HG03045 (cell line): ENCODE data around the gene PRPF6.
"Not testable (repeated sequence)": the region's sequence is repeated elsewhere in the genome, so short reads cannot be mapped to it uniquely, and the experiment has no call there.

Experiments used
- ATAC-seq: cut with Tn5 transposase; IDR thresholded peaks from one replicate; pipeline ENCODE4 v1.9.1; 2021; ENCODE audit warnings: mild to moderate bottlenecking, moderate library complexity; ENCODE audit not compliant: unreplicated experiment

Gene PRPF6

DNA sequence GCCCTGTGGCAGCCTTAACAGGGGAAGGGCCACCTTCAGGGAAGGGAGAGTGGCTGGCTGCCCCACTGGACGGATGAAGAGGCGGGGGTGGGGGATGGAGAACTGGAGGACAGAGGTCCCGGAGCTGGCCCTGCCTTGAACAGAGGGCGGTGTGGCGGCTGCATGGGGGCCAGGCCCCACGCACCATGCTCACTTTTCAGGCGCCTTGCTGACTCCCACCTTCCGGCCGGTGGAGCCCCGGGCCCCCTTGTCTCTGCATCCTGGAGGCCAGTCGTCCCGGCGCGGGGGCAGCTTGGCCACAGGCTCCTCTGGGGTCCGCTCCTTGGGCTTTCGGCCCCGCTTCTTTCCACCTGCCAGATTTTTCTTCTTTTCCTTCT is 21.2 kb upstream of the PRPF6 start:
- ATAC-seq, result no peak

DNA sequence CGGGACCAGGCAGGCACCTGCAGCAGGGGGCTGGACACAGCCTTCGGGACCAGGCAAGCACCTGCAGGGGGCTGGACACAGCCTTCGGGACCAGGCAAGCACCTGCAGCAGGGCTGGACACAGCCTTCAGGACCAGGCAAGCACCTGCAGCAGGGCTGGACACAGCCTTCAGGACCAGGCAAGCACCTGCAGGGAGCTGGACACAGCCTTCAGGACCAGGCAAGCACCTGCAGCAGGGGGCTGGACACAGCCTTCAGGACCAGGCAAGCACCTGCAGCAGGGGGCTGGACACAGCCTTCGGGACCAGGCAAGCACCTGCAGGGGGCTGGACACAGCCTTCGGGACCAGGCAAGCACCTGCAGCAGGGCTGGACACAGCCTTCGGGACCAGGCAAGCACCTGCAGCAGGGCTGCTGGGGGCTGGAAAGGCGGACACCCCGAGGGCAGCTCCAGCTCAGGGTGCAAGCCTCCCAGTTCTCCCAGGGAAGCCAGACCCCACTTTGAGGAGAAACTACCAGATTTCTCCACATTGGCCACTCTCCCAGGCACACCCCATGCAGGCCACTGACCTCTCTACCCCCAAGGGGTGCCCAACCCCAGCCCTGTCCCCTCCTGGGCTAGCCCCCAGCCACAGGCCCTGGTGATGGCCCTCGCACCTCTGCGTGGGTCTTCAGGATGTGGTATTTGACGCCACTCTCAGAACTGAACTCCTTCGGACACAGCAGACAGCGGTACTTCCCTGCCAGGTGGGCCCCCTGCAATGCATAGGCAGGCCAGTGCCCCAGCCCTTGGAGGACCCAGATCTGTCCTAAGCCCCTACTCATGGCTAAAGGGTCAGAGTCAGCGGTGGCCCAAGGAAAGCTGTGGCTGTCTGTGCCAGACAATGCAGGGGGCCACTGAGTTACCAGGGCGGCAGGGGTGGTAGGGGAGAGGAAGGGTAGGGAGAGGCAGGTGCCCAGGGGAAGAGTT is 20.0 kb upstream of the PRPF6 start:
- not testable (repeated sequence) for ATAC-seq

DNA sequence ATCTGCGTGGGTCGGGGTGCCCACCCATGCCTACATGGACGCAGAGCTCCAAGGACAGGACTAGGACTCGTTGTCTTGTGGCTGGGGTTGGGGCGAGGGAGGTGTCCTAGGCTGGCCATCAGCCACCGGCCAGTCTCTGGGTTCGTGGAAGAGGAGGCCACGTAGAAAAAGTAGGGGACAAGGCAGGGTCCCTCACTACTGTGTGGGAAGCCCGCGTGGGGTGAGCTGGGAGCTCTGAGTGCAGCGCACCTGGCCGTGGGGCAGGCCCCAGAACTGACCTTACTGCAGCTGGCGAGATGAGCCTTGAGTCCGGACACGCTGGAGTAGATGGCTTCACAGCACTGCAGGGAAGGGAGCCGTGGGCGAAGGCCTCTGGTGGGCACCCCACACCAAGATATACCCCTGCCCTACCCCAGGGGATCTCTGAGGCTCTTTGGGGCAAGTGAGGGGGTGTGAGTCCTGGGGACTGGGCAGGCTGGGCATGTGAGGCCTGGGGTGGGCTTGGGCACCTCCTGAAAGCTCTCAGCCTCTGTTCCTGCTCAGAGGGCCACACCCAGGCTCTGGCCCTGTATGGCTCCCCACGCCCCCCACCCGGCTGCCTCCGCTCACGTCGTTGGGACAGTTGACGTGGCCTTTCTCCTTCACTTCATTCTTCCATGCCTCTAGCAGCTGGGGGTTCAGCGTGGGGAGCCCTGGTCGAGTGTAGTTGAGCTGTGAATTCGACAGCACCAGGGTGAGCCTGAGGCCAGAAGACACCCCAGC is 19.1 kb upstream of the PRPF6 start:
- no peak for ATAC-seq

DNA sequence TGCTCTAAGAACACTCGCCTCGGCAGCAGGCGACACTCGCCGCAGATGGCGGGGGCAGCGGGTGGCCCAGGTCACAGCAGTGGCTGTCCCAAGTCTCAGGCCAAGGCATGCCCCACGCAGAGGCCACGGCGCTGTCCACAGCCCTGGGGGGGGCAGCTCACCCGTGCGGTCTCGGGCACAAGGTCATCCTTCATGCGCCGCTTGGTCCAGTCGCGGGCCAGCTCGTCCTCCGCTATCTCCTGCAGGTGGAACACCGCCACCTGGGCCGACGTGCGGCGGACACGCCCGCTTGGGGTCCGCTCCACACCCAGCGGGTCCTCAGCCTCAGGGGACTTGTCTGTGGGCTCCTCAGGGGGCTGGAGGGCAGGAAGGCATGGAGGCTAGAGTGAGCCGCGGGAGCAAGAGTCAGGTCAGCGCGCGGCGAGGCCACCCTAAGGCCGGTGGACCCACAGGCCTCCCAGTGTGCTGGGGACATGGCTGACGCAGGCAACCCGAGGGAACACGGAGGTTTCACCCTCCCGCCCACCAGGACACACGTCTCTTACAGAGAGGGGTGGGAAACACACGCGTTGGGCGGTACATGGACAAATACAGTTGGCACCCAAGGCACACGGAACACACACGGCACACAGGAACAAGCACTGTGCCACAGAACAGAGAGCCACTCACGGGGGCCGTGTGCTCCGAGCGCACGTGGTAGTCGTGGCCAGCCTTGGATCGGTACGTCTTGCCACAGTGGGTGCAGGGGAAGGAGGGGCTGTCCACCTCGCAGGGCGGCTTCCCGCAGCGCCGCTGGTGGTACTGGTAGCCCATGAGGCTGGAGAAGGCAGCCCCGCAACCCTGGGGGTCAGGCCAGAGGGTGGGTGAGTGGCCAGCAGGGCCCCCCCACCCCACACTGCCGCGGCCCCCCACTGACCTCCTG is 18.2 kb upstream of the PRPF6 start:
- ATAC-seq, result no peak

DNA sequence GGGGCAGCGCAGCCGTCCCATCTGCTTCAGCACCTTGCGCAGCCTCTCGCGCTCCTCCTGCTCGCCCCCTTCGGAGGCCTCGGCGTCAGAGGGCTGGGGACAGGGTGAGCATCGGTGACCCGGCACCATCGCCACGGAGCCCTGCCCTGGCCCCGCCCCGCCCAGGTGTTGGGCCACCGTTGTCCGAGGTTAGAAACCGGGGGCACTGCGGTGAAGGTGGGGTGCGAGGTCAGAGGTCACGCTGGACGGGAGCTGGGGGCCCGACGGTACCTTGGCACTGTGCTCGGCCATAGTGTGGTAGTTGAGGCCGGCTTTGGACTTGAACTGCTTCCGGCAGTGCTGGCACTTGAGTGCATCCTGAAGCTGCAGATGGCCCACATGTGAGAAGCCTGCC is 17.6 kb upstream of the PRPF6 start:
- no peak for ATAC-seq

DNA sequence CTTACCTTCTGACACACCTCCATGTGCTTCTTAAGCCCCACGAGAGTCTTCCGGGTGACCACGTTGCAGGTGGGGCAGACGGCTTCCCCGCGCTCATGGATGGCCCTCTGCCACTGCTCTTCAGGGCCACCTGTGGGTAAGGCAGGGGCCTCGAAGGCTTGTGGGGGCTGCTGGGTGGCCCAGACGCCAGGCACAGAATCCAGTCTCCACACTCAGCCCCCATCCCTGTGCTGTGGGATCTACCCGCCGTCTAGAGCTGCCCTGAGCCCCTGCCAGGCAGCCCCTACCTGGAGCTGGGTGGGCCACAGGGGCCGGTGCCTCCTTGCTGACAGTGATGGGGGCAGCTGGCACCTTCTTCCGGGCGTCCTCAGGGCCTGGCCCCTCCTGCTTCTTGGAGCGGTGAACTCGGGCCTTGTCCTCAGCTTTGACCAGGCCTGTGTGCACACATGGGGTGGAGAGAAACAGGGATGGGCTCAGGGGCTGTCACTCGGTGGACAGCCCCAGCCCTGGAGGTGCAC is 17.1 kb upstream of the PRPF6 start:
- ATAC-seq, result no peak

DNA sequence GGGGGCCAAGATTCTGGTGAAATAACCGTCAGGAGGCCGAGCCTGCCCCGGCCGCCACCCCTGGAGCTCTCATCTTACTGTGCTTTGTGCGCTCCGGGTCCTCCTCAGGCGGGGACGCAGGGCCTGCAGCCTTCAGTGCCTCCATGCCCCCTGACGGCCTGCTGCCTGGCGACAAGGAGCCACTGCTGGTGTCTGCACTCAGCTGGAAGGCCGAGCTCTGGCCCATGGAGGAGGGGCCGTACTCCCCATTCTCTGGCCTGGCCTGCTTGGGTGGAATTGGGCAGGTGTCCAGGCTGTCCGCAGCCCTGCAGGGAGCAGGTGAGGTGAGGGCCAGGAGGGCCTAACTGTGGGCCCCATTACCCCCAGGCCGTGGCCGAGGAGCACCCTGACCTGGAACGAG is 16.5 kb upstream of the PRPF6 start:
- ATAC-seq, result no peak

DNA sequence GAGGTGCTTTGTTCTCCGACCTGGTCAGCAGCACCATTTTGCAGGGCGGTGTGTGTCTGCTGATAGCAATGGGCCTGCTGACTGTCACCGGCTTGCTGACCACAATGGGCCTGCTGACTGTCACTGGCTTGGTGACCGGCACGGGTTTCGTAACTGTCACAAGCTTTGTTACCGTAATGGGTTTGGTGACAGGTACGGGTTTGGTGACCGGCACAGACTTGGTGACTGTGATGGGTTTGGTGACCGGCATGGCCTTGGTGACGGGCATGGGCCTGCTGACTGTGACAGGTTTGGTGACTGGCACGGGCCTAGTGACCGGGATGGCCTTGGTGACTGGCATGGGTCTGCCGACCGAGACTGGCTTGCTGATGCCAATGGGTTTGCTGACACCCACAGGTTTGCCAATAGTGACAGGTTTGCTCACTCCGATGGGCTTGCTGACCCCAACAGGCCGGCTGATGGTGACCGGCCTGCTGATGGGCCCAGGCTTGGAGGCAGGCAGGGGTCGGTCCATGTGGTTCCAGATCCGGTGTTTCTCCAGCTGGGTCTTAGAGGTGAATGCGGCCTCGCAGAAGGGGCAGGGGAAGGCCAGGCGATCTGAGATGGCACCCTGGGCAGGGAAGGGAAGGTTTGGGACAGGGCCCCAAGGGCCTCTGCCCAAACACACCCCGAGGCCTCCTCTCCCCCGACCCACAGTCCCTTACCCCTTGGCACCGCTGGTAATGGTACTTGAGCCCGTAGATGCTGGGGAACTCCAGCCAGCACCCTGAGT is 14.6 kb upstream of the PRPF6 start:
- ATAC-seq, result no peak

DNA sequence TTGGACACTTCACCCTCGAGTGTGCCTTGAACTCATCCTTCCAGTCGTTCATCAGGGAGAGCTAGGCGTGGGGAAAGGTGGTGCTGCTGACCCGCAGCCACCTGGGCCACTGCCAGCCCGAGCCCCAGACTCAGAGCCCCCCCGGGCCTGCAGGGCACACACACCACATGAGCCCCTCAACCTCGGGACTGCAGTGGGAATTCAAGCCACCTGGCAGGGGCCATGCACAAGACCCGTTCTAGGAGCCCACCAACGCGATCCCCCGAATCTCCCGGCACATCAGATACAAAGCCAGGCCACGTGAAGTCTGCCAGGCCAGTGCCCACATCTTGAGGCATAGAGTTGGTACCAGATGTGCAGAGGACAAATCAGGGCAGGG is 14.0 kb upstream of the PRPF6 start:
- ATAC-seq, result no peak

DNA sequence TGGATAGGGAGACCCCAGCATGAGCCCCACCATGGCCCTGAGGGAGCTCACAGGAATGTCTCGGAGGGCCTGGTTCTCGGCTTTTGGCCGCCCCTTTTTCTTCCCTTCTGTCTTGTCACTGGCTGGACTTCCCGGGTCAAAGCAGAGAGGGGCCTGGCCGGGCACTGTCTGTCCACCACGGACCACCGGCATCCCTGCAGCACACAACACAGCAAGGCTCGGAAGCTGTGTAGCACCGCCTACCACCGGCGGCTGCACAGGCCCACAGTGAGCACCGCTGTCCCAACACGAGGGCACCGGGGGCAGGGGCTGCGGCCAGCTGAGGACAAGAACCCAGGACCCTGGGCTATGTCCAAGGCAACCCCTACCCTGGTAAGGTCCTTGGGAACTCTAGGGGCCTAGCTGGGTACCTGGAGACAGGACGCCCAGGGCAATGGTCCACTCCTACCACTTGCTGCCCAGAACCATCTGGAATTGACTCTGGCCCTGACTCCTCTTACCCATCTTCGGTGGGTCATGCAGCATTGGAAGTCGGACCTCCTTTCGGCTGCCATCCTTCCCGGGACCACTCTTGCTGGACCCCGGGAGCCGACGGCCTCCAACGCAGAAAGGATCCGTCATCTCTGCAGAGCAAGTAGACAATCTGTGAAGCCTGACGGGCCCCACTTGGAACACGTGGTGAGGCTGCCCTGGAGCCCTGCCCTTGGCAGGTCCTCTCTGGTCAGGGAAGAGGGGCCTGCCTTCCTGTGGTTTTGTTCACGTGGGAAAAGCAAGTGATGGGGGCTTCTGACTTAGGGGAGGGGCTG is 13.4 kb upstream of the PRPF6 start:
- no peak for ATAC-seq

DNA sequence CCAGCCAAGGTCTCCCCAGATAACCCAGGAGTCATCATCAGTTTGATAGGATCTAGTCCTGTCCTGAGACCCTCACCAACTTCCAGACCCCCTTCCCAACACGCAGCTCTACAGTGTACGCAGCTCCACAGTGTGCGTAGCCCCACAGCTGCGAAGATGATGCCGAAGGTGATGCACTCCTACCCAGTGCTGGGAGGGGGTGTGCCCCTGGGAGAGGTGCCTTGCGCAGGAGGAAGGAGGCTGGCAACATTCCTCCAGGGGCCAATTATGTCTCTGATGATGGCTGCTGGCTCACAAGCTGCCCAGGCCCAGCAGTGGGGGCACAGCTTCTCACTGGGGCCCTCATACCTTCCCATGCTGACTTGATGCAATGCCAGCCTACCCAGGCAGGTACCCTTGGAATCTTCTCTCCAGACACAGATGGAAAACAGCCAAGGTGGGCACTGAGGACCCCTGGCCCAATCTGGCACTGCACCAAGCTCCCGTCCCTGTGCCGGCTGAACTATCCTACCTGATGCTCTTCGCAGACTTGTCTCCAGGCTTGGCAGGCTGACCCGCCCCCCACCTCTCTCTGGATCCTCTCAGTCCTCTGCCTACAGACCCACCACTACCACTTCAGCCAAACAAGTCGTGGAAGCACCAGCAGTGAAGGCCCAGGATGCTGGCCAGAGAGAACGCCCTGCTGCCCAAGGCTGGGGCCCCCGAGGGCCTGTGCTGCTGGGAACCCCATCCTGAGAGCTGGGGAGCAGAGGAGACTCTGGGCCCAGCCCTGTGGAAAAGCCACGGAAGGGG is 12.6 kb upstream of the PRPF6 start:
- ATAC-seq, result no peak

DNA sequence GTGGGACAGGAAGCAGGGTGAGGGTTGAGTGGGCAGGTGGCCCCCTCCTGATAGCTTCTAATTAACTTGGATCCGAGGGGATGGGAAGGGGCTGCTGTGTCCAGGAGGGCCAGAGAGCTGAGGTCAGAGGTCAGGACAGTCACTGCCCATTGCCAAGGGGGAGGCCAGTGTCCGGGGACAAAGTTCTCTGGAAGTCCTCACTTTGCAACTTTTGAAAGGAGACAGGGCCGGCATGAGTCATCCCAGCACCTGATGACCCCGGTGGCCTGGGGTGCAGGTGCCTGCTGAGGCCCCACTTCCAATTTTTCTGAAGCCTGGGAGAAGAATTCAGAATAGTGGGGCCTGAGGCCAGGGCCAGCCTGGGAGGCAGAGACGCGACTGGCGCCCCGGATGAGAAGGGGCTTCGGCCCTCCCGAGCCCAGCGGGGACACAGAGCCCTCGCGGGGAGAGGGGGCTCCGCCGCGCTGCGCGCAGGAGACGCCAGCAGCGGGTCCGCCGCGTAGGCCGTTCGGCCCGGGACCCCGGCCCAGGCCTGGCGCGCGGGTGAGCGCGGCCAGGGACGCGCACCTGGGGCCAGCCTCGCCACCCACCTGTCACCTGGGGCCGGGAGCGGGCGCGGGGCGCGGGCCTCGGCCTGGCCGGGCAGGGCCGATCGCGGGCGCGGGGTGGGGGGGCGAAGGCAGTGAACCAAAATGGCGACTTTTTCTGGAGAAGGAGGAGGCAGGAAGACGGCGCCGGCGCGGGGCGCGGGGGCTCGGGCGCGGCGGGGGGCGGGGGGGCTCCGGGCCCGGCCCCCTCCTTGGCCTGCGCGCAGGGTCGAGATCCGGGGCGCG is 11.8 kb upstream of the PRPF6 start:
- ATAC-seq, result no peak

DNA sequence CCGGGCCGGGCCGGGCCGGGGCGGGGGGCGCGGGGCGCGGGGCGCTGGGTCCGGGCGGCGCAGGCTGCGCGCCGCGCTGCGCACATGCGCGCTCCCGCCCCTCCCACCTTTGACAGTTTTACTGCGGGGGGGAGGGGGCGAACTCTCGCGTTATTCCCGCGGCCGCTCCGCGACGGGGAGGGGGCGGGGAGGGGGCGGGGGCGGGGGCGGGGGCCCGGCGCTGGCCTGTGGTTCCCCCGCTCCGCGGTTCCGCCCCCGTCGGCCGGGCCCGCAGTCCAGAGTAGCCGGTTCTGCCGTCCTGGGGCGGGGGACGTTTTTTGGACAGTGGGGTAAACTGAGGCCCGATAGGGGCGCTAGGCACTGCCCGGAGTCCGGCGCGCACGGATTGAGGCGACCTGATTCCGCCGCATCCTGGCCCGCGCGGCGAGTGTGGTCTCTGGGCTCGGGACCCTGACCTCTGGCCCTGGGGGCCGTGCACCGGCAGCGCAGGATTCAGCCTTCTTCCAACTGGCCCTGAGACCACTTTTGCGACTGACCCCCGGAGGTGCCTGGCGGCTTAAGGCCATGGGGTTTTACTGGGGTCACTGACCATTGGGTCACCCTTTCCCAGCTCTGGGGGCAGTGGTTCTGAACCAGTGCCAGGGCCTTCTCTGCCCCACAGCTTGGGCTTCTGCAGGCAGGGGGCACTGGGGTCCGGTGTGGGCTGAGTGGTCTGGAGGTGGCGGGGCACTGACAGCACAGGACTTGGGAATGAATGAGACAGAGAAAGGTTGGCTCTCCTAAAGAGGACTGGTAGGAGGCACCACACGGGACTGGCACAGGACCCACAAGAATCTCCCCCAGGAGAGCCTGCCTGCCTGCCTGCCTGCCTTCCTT is 10.9 kb upstream of the PRPF6 start, which contains the start of gene ZNF512B:
Gene ZNF512B, minus strand, starts transcription at position 93 of the 876 bp plus-strand sequence. CDS start 1,980 bp downstream, outside the sequence.
- ATAC-seq, result no peak

DNA sequence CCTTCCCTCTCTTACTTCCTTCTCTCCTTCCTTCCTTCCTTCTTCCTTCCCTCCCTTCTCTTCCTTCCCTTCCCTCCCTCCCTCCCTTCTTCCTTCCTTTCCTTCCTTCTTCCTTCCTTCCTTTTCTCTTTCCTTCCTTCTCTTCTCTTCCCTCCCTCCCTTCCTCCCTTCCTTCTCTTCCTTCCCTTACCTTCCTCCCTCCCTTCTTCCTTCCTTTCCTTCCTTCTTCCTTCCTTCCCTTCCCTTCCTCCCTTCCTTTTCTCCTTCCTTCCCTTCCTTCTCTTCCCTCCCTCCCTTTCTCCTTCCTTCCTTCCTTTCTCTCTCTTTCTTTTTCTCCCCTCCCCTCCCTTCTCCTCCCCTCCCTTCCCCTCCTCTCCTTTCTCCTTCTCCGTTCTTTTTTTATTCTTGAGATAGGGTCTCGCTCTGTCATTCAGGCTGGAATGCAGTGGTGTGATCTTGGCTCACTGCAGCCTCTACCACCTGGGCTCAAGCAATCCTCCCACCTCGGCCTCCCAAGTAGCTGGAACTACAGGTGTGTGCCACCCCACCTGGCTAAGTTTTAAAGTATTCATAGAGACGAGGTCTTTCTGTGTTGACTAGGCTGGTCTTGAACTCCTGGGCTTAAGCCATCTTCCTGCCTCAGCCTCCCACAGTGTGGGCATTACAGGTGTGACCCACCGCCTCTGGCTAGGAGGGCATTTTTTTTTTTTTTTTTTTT is 10.1 kb upstream of the PRPF6 start:
- no peak for ATAC-seq

DNA sequence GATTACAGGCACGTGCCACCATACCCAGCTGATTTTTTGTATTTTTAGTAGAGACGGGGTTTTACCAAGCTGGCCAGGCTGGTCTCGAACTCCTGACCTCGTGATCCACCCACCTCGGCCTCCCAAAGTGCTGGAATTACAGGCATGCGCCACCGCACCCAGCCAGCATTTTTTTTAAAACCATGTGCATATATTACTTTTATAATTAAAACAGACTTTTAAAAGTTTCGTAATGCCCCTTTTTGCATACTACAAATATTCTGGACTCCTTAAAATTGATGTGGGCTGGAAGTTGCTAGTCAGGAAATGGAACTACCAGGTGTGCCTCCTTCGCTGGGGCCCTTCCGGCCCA is 9.0 kb upstream of the PRPF6 start:
- not testable (repeated sequence) for ATAC-seq
